HUES6 (cell line): ENCODE data around the gene SLC22A3.
"Not testable (repeated sequence)": the region's sequence is repeated elsewhere in the genome, so short reads cannot be mapped to it uniquely, and the experiment has no call there.

Source experiments
- H3K27ac ChIP-seq: 2 replicates; pipeline ENCODE4 v1.7.0; 2013; ENCODE audit warnings: low read depth, mild to moderate bottlenecking, low read length, inconsistent platforms
- H3K27me3 ChIP-seq: 2 replicates; pipeline ENCODE4 v1.6.1; 2013; ENCODE audit warnings: low read length; ENCODE audit not compliant: control insufficient read depth, insufficient read depth
- H3K36me3 ChIP-seq: 2 replicates; pipeline ENCODE4 v1.6.1; 2013; ENCODE audit warnings: low read length; ENCODE audit not compliant: control insufficient read depth, insufficient read depth
- H3K4me1 ChIP-seq: 2 replicates; pipeline ENCODE4 v1.6.1; 2013; ENCODE audit warnings: low read length; ENCODE audit not compliant: control insufficient read depth, insufficient read depth
- H3K4me3 ChIP-seq: 2 replicates; pipeline ENCODE4 v1.5.1; 2013; ENCODE audit warnings: low read depth, low read length
- H3K9ac ChIP-seq: one replicate; pipeline ENCODE4 v1.6.1; 2013; ENCODE audit warnings: mild to moderate bottlenecking, low read length
- H3K9me3 ChIP-seq: 2 replicates; pipeline ENCODE4 v1.6.1; 2013; ENCODE audit warnings: low read depth, low read length; ENCODE audit not compliant: control insufficient read depth, insufficient read depth

The SLC22A3 gene

GRCh38 chr6:160464744-160465143, 116.6 kb downstream of the SLC22A3 start:
- H3K27me3 ChIP-seq: no peaks in the 10 kb centered on the region
- no peak overlapping the region for H3K4me3 ChIP-seq
- H3K27ac ChIP-seq: no peak overlapping the region
- no peaks in the 10 kb centered on the region for H3K4me1 ChIP-seq
- H3K36me3 ChIP-seq: no peaks in the 10 kb centered on the region
- H3K9me3 ChIP-seq: no peaks in the 10 kb centered on the region
- no peak overlapping the region for H3K9ac ChIP-seq

- not testable (repeated sequence) for H3K9ac ChIP-seq, H3K27me3 ChIP-seq, H3K9me3 ChIP-seq, H3K36me3 ChIP-seq, H3K4me3 ChIP-seq, H3K4me1 ChIP-seq, H3K27ac ChIP-seq
Observed at GRCh38 chr6:160467261-160467871, 119.2 kb downstream of the SLC22A3 start.

- H3K27ac ChIP-seq: no peak overlapping the region
- H3K4me1 ChIP-seq: no peaks in the 10 kb centered on the region
- no peaks in the 10 kb centered on the region for H3K9me3 ChIP-seq
- H3K9ac ChIP-seq: no peak overlapping the region
- no peaks in the 10 kb centered on the region for H3K36me3 ChIP-seq
- no peaks in the 10 kb centered on the region for H3K27me3 ChIP-seq
- H3K4me3 ChIP-seq: no peak overlapping the region
Observed at GRCh38 chr6:160469153-160469552, 121.0 kb downstream of the SLC22A3 start.

GRCh38 chr6:160476056-160476455, 127.9 kb downstream of the SLC22A3 start:
- not testable (repeated sequence) for H3K4me3 ChIP-seq, H3K36me3 ChIP-seq, H3K27ac ChIP-seq, H3K9me3 ChIP-seq, H3K9ac ChIP-seq, H3K4me1 ChIP-seq, H3K27me3 ChIP-seq

GRCh38 chr6:160477072-160477471, 128.9 kb downstream of the SLC22A3 start:
- H3K4me1 ChIP-seq, H3K27ac ChIP-seq, H3K4me3 ChIP-seq, H3K9me3 ChIP-seq, H3K27me3 ChIP-seq, H3K9ac ChIP-seq, H3K36me3 ChIP-seq: not testable (repeated sequence)

- H3K27ac ChIP-seq: no peak overlapping the region
- 0 out of 2 replicates have a peak, but pooled peaks cover 4% of the 10 kb centered on the region for H3K9me3 ChIP-seq
- no peak overlapping the region for H3K9ac ChIP-seq
- no peaks in the 10 kb centered on the region for H3K27me3 ChIP-seq
- H3K36me3 ChIP-seq: no peaks in the 10 kb centered on the region
- H3K4me1 ChIP-seq: no peaks in the 10 kb centered on the region
- H3K4me3 ChIP-seq: no peak overlapping the region
Observed at GRCh38 chr6:160477901-160478300, 129.7 kb downstream of the SLC22A3 start.

- Histone ChIP-seq H3K9ac (no peak overlapping the region), H3K27me3 (no peaks in the 10 kb centered on the region), H3K36me3 (peaks cover 3% of the 10 kb centered on the region; the same call in 1 of the 2 replicates), H3K4me3 (no peak overlapping the region), H3K27ac (no peak overlapping the region), H3K4me1 (no peaks in the 10 kb centered on the region), H3K9me3 (no peaks in the 10 kb centered on the region)
Observed at GRCh38 chr6:160487116-160487515, 138.9 kb downstream of the SLC22A3 start.

GRCh38 chr6:160489091-160489490, 140.9 kb downstream of the SLC22A3 start:
- H3K27me3 ChIP-seq: no peaks in the 10 kb centered on the region
- no peak overlapping the region for H3K4me3 ChIP-seq
- no peak overlapping the region for H3K9ac ChIP-seq
- no peaks in the 10 kb centered on the region for H3K4me1 ChIP-seq
- no peaks in the 10 kb centered on the region for H3K9me3 ChIP-seq
- no peak overlapping the region for H3K27ac ChIP-seq
- H3K36me3 ChIP-seq: peaks cover 3% of the 10 kb centered on the region; the same call in 1 of the 2 replicates

- no peaks in the 10 kb centered on the region for H3K4me1 ChIP-seq
- no peak overlapping the region for H3K9ac ChIP-seq
- H3K9me3 ChIP-seq: no peaks in the 10 kb centered on the region
- H3K4me3 ChIP-seq: no peak overlapping the region
- H3K27ac ChIP-seq: no peak overlapping the region
- H3K36me3 ChIP-seq: peaks cover 3% of the 10 kb centered on the region; the same call in 1 of the 2 replicates
- H3K27me3 ChIP-seq: no peaks in the 10 kb centered on the region
Observed at GRCh38 chr6:160494576-160494975, 146.4 kb downstream of the SLC22A3 start.

- H3K9ac ChIP-seq: no peak overlapping the region
- no peak overlapping the region for H3K27ac ChIP-seq
- H3K4me3 ChIP-seq: no peak overlapping the region
- no peaks in the 10 kb centered on the region for H3K4me1 ChIP-seq
- no peaks in the 10 kb centered on the region for H3K36me3 ChIP-seq
- no peaks in the 10 kb centered on the region for H3K27me3 ChIP-seq
- H3K9me3 ChIP-seq: peaks cover 15% of the 10 kb centered on the region
Observed at GRCh38 chr6:160500639-160501038, 152.5 kb downstream of the SLC22A3 start.
